ENCODE results near the gene RNGTT.
"Not testable (repeated sequence)": the region's sequence is repeated elsewhere in the genome, so short reads cannot be mapped to it uniquely, and the experiment has no call there.

Gene RNGTT

GRCh38 chr6:88785478-88785877, 177.9 kb downstream of the RNGTT start:
- no peak for DNase-seq

DNA sequence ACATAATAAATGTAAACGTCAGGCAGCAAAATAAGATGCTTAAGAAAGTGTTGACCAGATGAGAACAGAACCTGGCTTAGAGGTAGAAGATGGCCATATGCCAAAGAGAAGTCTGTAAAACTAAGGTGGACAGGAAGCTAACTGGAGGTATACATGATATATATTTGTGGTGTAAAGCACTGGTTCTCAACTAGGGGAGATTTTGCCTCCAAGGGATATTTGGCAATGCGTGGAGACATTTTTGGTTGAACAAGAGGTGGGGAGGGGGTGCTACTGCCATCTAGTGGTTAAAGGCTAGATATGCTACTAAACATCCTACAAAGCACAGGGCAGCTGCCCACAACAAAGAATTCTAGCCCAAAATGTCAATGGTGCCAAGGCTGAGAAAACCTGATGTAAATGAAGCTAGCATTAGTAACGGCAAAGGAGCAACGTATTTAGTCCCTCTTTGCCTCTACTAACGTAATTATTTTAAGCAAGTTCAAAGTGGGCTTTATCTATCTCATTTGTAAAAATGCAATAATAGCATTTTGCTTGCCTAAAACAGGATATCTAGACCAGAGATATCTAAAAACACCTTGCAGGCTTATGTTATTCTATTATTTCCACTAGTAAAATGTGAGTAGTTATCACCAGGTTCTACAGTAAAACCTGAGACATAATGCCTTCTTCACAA, 182.6 kb downstream of the RNGTT start:
- peak; percentile 74 for DNase-seq

GRCh38 chr6:88775866-88776571, 187.4 kb downstream of the RNGTT start:
- DNase-seq = no peak

DNA sequence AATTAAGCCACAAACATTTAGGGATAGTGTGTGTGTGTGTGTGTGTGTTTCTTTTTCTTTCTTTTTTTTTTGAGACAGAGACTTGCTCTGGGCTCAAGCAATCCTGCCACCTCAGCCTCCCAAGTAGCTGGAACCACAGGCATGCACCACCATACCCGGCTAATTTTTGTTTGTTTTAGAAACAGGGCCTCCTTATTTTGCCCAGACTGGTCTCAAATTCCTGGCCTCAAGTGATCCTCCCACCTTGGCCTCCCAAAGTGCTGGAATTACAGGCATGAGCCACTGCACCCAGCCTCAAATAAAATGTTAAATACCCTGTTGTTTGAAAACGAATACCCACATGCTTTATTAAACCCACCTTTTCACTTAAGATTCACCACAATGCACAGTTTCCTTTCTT, 195.3 kb downstream of the RNGTT start:
- not testable (repeated sequence) for DNase-seq

DNA sequence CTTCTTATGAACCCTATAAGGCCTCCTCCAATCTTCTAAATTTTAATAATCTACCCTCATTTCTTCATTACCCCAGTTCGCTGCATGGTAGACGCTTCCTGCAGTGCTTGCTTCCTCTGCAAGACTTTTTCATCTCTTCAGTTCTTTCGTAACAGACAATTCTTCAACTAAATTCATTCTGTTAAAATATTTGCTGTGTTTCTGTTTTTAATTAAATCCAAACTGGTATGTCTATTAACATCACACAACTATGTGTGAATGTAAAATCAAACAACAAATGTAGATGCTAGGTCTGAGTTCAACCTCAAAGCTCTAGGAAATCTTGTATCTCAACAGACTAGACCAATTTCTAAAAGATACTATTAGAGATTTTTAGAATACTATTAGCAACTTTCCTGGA, 199.3 kb downstream of the RNGTT start:
- no peak for DNase-seq

GRCh38 chr6:88763160-88763559, 200.3 kb downstream of the RNGTT start:
- DNase-seq = peak; percentile 29

DNA sequence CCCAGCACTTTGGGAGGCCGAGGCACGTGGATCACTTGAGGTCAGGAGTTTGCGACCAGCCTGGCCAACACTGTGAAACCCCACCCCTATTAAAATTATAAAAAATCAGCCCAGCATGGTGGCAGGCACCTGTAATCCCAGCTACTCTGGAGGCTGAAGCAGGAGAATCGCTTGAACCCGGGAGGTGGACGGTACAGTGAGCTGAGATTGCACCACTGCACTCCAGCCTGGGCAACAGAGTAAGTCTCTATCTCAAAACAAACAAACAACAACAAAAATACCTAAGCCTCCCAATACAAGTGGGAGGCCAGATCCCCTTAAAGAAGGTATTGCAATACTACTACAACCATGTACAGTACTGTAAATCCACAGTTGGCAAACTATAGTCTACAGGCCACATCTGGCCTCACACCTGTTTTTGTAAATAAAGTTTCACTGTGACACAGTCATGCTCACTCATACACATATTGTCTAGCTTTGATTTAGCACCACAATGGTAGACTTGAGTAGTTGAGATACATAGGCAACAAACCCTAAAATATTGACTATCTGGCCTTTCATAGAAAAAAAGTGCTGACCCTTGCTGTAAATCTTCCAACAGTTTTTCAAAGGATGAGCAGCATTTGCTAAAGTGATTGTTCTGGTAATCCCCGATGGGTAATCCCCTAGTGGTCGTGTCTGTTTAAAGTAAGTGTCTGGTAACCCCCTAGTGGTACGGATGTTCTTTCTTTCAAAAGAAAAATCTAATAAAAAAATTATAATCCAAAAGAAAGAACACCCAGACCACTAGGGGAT, 202.0 kb downstream of the RNGTT start:
- DNase-seq = no peak

DNA sequence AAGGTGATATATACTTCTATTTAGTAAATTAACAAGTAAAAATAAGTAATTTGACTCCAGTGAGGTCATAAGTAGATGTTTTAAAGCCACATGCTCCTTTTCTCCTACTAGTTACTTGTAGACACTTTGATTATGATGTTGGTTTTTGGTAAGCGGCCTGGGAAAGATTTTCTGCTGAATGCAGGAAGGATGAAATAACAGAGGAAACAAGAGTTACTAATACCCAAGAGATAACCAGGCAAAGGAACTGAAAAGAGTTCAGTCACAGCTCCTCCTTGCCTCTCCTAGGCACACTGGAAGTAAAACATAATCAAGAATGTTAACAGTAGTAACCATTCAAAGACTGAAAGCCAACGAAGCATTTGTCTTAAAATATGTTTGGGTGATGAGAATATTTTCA, 203.3 kb downstream of the RNGTT start:
- DNase-seq = no peak

- DNase-seq = no peak
Observed at GRCh38 chr6:88750936-88751335, 212.5 kb downstream of the RNGTT start.

GRCh38 chr6:88749849-88750248, 213.6 kb downstream of the RNGTT start:
- peak; percentile 3 for DNase-seq

- no peak for DNase-seq
Observed at GRCh38 chr6:88748141-88748540, 215.3 kb downstream of the RNGTT start.

DNA sequence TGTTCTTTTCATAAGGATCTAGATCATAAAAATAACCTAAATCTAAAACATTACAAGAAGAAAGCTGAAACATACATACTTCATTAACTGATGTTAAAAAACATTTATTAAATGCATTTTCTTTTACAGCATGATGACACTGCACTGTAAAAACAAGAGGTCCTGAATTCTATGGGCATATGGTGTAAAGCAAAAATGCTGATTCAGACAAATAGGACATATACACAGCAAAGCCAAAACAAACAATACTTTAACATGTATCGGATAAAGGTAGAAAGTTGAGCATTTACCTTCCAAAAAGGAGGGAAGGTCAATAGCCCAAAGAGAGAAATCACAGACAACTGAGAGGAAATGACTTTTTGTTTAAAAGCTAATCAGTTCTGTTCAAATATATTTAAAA, 221.5 kb downstream of the RNGTT start:
- DNase-seq = no peak

DNA sequence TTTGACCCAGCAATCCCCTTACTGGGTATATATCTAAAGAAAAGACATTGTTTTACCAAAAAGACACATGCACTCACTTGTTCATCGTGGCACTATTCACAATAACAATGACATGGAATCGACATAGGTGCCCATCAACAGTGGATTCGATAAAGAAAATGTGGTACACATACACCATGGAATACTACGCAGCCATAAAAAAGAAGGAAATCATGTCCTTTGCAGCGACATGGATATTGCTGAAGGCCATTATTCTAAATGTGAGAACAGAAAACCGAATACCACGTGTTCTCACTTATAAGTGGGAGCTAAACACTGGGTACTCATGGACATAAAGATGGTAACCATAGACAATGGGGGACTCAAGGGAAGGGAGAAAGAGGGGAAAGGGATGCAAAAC, 222.3 kb downstream of the RNGTT start:
- DNase-seq = no peak

DNA sequence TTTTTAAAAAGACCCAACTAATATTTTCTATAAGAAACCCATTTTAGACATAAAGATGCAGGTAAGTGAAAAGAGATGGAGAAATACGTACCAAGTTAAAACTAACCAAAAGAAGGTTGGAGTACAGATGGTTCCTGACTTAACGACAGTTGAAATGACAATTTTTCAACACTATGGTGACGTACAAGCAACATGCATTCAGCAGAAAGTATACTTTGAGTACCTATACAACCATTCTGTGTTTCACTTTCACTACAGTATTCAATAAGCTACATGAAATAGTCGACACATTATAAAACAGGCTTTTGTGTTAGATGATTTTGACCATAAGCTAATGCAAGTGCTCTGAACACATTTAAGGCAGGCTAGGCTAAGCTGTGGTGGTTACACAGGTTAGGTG, 228.9 kb downstream of the RNGTT start:
- DNase-seq = no peak

- peak; percentile 52 for DNase-seq
Observed at GRCh38 chr6:88730611-88731011, 232.8 kb downstream of the RNGTT start.

- no peak for DNase-seq
Observed at GRCh38 chr6:88728756-88729155, 234.7 kb downstream of the RNGTT start.

- not testable (repeated sequence) for DNase-seq
Observed at GRCh38 chr6:88726409-88726808, 237.0 kb downstream of the RNGTT start.

DNA sequence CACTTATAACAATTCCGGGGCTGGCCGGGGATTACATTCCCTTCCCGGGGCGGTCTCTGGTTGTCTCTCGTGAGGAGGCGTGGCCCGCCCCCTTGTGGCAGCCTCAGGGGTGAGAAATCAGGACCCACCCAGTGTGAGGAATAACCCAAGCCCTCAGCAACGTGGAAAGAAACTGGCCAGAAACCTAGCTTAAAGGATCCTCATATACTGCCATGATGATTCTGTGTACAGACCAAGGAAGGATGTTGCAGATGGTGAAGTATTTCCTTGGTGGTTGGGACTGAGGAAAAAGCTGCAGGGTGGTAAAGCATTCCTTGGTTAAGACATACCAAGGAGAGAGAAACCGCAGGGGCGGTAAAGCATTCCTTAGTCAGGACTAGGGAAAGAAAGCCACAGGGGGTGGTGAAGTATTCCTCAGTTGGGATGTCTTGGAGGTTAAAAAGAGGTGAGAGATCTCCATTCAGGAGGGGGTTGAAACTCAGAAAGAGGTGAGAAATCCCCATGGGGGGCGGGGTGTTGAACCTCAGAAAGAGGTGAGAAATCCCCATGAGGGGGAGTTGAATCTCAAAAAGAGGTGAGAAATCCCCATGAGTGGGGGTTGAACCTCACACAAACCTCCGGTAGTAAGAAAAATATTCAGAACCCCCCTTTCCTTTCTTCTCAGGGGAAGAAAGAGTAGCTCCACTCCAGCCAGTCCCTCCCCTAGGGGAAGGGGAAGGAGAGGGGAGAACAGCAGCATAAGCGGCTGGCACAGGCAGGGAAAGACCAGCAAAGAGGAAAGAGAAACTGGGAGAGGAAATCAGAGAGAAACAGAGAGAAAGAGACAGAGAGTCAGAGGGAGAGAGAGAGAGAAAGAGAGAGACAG, 238.1 kb downstream of the RNGTT start:
- DNase-seq = peak; percentile 44

DNA sequence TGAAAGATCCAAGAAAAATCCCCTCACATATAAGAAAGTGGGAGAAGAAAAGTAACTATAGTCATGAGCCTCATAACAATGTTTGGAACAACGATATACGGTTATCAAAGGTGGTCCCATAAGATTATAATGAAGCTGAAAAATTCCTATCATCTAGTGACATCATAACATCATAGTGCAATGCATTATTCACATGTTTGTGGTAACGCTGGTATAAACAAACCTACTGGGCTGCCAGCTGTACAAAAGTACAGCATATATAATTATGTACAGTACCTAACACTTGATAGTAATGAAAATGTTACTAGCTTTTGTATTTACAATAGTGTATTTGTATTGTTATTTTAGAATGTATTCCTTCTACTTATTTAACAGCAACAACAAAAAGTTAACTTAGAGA, 240.7 kb downstream of the RNGTT start:
- peak; percentile 5 for DNase-seq

- not testable (repeated sequence) for DNase-seq
Observed at GRCh38 chr6:88716399-88716798, 247.0 kb downstream of the RNGTT start.

DNA sequence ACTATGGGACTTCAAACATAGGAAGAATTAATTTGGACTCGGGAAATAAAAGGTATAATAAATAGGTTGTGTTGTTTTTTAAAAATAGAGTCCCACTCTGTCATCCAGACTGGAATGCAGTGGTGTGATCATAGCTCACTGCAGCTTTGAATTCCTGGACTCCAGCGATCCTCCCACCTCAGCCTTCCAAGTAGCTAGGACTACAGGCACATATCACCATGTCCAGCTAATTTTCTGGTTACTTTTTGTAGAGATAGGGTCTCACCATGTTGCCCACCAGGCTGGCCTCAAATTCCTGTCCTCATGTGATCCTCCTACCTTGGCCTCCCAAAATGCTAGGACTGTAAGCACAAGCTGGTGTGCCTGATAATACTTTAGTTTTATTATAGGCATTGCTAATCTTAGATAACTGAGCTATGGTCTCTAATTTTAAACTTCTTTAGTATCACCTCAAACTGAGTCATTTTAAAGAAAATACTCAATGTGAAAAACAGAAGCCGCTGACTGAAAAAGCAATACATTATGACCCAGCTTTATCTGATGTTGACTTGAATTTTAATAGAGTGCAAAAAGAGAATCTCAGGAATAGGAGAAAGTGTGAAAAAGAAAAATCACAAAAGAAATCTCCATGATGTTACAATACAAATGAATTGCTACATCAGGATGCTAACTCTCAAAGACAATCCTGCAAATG, 251.0 kb downstream of the RNGTT start:
- DNase-seq = no peak

DNA sequence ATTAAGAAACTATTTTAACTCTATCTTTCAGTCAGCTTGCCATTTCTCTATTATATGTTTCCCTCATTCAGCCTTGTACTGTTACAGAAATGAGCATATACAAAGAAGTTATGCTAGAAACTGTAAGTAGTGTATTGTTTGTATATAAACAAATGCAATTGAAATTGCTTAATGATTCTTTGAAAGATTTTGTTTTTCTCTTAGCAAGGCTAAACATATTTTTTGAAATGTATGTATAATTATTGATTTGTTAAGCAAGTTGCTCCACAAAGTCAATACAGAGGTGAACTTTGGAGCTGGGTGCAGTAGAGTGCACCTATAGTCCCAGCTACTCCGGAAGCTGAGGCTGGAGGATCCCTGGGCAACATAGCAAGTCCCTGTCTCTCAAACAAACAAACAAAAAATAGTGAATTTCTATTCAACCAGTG, 253.6 kb downstream of the RNGTT start:
- DNase-seq = no peak

All from EL (cell line).